Fibroblast of pulmonary artery (primary cell): ENCODE measurements around the gene DPY19L2.
"Not testable (repeated sequence)": the region's sequence is repeated elsewhere in the genome, so short reads cannot be mapped to it uniquely, and the experiment has no call there.

ENCODE experiments used
- DNase-seq: peaks from one replicate; pipeline ENCODE4 v3.0.0-alpha.2; 2010; ENCODE audit warnings: low read depth
- H3K4me3 ChIP-seq: replicated peaks from 2 replicates; pipeline ENCODE4 v1.5.1; 2011; ENCODE audit warnings: low read depth, mild to moderate bottlenecking, control low read depth, low read length, moderate library complexity
- CTCF ChIP-seq: IDR thresholded peaks from 2 replicates; pipeline ENCODE4 v1.5.1; 2011; ENCODE audit warnings: mild to moderate bottlenecking, control low read depth, low read length, inconsistent platforms; ENCODE audit errors: missing control alignments

Gene DPY19L2

GRCh38 chr12:63577631-63578030 lies 90.7 kb downstream of the DPY19L2 start:
- not testable (repeated sequence) for DNase-seq, H3K4me3 ChIP-seq

GRCh38 chr12:63572038-63572437 lies 96.3 kb downstream of the DPY19L2 start:
- not testable (repeated sequence) for H3K4me3 ChIP-seq, DNase-seq

GRCh38 chr12:63558445-63558844 lies 109.8 kb downstream of the DPY19L2 start:
- not testable (repeated sequence) for DNase-seq, H3K4me3 ChIP-seq

- DNase-seq, H3K4me3 ChIP-seq: not testable (repeated sequence)
Observed at GRCh38 chr12:63551397-63551796, 116.9 kb downstream of the DPY19L2 start.

- DNase-seq, H3K4me3 ChIP-seq: not testable (repeated sequence)
Observed at GRCh38 chr12:63549034-63549433, 119.3 kb downstream of the DPY19L2 start.

GRCh38 chr12:63545298-63545916 lies 122.9 kb downstream of the DPY19L2 start:
- H3K4me3 ChIP-seq, DNase-seq: not testable (repeated sequence)

- H3K4me3 ChIP-seq, DNase-seq: not testable (repeated sequence)
Observed at GRCh38 chr12:63538656-63539055, 129.6 kb downstream of the DPY19L2 start.

GRCh38 chr12:63537838-63538237 lies 130.5 kb downstream of the DPY19L2 start:
- DNase-seq, H3K4me3 ChIP-seq: not testable (repeated sequence)

GRCh38 chr12:63529641-63530040 lies 138.7 kb downstream of the DPY19L2 start:
- H3K4me3 ChIP-seq, DNase-seq: not testable (repeated sequence)

GRCh38 chr12:63525831-63526230 lies 142.5 kb downstream of the DPY19L2 start:
- no peak for TF ChIP-seq CTCF
- no peak overlapping the region for H3K4me3 ChIP-seq
- DNase-seq, result no peak

- no peak for DNase-seq
- no peak overlapping the region for H3K4me3 ChIP-seq
- TF ChIP-seq CTCF, result no peak
Observed at GRCh38 chr12:63521706-63522105, 146.6 kb downstream of the DPY19L2 start.
